K562 (cell line): ENCODE data around the gene PODXL. TPM values are rescaled to one million over a fixed set of nuclear protein-coding genes. Genes with fewer than 3 reads are reported as not detected.

Experiments used
- BCL6 ChIP-seq: fragments of 250-450 bp; sonication (Bioruptor Pico); IDR thresholded peaks from 2 replicates; pipeline ENCODE4 v1.4.0; 2020
- CHD1 ChIP-seq: fragments of 200-600 bp; sonication (generic); IDR thresholded peaks from one replicate; pipeline ENCODE4 v1.6.1; 2012; ENCODE audit warnings: mild to moderate bottlenecking, moderate library complexity, low read length, inconsistent platforms
- E2F4 ChIP-seq: sonication (generic); formaldehyde crosslinking; IDR thresholded peaks from 2 replicates; pipeline ENCODE4 v1.8.0; 2022; ENCODE audit warnings: mild to moderate bottlenecking, low read depth, missing genetic modification reagents
- NFE2L1 ChIP-seq: fragments of 450-650 bp; IDR thresholded peaks from 2 replicates; pipeline ENCODE4 v1.6.1; 2016; ENCODE audit warnings: missing genetic modification characterization, low read depth, mild to moderate bottlenecking, missing compliant biosample characterization, moderate library complexity, borderline replicate concordance
- RBM15 ChIP-seq: fragments of 200-400 bp; formaldehyde crosslinking; IDR thresholded peaks from 2 replicates; pipeline ENCODE4 v1.6.1; 2018; ENCODE audit warnings: mild to moderate bottlenecking, low read length, moderate library complexity; ENCODE audit not compliant: insufficient read depth
- YY1 ChIP-seq, 3 experiments: IDR thresholded peaks; 2 replicates each; pipeline ENCODE4 v1.6.1; 2011; ENCODE audit warnings: low read length in 2 of 3, mild to moderate bottlenecking in 2 of 3, moderate library complexity in 2 of 3, borderline replicate concordance in 1 of 3, control low read depth in 1 of 3, low read depth in 1 of 3; ENCODE audit not compliant: insufficient read depth in 3 of 3, insufficient replicate concordance in 2 of 3, control insufficient read depth in 1 of 3, insufficient read length in 1 of 3; ENCODE audit errors: extremely low read depth in 1 of 3
- ZNF395 ChIP-seq: fragments of 200-800 bp; sonication (Bioruptor generic); IDR thresholded peaks from 2 replicates; pipeline ENCODE4 v1.6.1; 2017; ENCODE audit warnings: missing genetic modification characterization, missing compliant biosample characterization
- polyA plus RNA-seq, 8 experiments: library from polyadenylated mRNA; depleted of rRNA in 4 of 8; stranded (reverse) in 5 of 8; unstranded in 3 of 8; fragments of >200 nt; fragmentation: Nextera tagmentation in 2 of 8; fragmentation: Illumina TruSeq in 1 of 8; extraction: Ambion mirVana in 2 of 8; extraction: Trizol in 1 of 8; gene quantifications; 2 replicates each; pipeline versions ENCODE4 v1.2.1 to v1.2.3, GENCODE V29; 2011 to 2014; ENCODE audit warnings: inconsistent platforms in 1 of 8, missing spikeins in 1 of 8
- total RNA-seq, 7 experiments: library from RNA; depleted of rRNA in 6 of 7; stranded (reverse); fragments of >200 nt in 6 of 7; fragmentation: Illumina TruSeq in 2 of 7; extraction: Trizol in 2 of 7; gene quantifications; 2 replicates each; pipeline versions ENCODE4 v1.2.1 to v1.2.3, GENCODE V29; 2011 to 2021; ENCODE audit warnings: low replicate concordance in 1 of 7
- TF ChIP-seq, protein P1 (sequence below): sonication (generic); formaldehyde crosslinking; IDR thresholded peaks from 2 replicates; pipeline ENCODE4 v1.8.0; 2023; ENCODE audit warnings: mild to moderate bottlenecking, missing genetic modification reagents
- TF ChIP-seq, protein P2 (sequence below): fragments of 450-650 bp; formaldehyde crosslinking; IDR thresholded peaks from 2 replicates; pipeline ENCODE4 v1.4.0; 2020; ENCODE audit warnings: mild to moderate bottlenecking, mixed read lengths
- TF ChIP-seq, protein P3 (sequence below): fragments of 450-650 bp; formaldehyde crosslinking; IDR thresholded peaks from 2 replicates; pipeline ENCODE4 v1.4.0; 2020; ENCODE audit warnings: mild to moderate bottlenecking, moderate library complexity
- TF ChIP-seq, protein P4 (sequence below), 3 experiments: fragments of 200-800 bp in 1 of 3; sonication (Bioruptor generic) in 1 of 3; sonication (generic) in 1 of 3; formaldehyde crosslinking in 1 of 3; IDR thresholded peaks; 2 replicates each; pipeline versions ENCODE4 v1.6.1 to v1.8.0; 2016 to 2022; ENCODE audit warnings: mild to moderate bottlenecking in 2 of 3, missing compliant biosample characterization in 2 of 3, missing genetic modification characterization in 2 of 3, missing genetic modification reagents in 1 of 3

Gene PODXL
- total and polyA plus RNA-seq, 9 of the 15 experiments (the other 6 are each of a cell fraction or from before 2014, with no cell fraction given) = 0.01 to 0.73 (median 0.07) TPM

DNA sequence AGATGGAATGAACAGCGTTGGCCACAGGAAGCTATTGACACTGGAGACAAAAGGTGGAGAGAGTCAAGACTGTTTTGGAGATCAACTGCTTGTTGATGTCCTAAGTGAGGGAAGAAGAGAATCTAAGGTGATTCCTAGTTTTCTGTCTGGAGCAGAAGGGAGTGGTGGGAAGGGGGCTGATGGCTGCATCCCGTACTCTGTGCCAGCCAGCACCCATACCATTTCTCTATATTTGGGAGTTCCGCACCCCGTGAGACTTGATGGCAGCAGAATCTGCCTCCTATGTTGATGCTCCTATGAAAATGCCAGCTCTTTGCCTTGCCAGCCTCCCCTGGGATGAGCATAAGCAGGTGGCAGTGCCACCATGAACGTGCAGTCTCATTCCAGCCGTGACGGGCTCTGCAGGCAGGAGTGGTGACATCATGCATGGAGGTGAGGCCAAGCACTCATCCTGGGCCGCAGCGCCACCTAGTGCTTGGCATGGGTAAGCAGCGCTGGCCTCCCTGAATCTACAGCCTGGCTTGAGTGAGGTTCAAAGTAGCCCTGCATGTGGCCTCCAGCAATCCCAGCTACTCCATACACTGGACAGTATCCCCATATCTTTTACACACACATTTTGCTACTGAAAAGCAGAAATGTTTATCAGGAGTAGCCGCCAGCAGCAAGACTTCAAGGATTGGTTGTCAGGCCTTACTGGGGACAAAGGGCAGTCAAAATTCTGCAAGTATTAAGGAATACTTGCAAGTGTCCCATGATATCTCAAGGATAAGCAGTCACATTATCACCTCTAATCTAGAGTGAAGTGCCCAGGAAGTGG lies 43.0 kb downstream of the PODXL start (continued):
- TF ChIP-seq, protein P1, sequence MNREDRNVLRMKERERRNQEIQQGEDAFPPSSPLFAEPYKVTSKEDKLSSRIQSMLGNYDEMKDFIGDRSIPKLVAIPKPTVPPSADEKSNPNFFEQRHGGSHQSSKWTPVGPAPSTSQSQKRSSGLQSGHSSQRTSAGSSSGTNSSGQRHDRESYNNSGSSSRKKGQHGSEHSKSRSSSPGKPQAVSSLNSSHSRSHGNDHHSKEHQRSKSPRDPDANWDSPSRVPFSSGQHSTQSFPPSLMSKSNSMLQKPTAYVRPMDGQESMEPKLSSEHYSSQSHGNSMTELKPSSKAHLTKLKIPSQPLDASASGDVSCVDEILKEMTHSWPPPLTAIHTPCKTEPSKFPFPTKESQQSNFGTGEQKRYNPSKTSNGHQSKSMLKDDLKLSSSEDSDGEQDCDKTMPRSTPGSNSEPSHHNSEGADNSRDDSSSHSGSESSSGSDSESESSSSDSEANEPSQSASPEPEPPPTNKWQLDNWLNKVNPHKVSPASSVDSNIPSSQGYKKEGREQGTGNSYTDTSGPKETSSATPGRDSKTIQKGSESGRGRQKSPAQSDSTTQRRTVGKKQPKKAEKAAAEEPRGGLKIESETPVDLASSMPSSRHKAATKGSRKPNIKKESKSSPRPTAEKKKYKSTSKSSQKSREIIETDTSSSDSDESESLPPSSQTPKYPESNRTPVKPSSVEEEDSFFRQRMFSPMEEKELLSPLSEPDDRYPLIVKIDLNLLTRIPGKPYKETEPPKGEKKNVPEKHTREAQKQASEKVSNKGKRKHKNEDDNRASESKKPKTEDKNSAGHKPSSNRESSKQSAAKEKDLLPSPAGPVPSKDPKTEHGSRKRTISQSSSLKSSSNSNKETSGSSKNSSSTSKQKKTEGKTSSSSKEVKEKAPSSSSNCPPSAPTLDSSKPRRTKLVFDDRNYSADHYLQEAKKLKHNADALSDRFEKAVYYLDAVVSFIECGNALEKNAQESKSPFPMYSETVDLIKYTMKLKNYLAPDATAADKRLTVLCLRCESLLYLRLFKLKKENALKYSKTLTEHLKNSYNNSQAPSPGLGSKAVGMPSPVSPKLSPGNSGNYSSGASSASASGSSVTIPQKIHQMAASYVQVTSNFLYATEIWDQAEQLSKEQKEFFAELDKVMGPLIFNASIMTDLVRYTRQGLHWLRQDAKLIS = no peak
- TF ChIP-seq E2F4 (no peak), CHD1 (no peak), RBM15 (no peak), ZNF395 (CRISPR knock-in tag) (no peak), BCL6 (CRISPR knock-in tag) (no peak), YY1 (IDR thresholded peaks at IDR 0.05; ENCODE audit: borderline replicate concordance in 1 of 3, control insufficient read depth in 1 of 3, extremely low read depth in 1 of 3, insufficient read depth in 3 of 3, insufficient read length in 1 of 3, insufficient replicate concordance in 2 of 3, low read depth in 1 of 3, low read length in 2 of 3) (peak in 2 of 3 experiments; percentile 41 to 70), NFE2L1 (no peak)
- TF ChIP-seq, protein P2, sequence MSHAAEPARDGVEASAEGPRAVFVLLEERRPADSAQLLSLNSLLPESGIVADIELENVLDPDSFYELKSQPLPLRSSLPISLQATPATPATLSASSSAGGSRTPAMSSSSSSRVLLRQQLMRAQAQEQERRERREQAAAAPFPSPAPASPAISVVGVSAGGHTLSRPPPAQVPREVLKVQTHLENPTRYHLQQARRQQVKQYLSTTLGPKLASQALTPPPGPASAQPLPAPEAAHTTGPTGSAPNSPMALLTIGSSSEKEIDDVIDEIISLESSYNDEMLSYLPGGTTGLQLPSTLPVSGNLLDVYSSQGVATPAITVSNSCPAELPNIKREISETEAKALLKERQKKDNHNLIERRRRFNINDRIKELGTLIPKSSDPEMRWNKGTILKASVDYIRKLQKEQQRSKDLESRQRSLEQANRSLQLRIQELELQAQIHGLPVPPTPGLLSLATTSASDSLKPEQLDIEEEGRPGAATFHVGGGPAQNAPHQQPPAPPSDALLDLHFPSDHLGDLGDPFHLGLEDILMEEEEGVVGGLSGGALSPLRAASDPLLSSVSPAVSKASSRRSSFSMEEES = no peak
- TF ChIP-seq, protein P3, sequence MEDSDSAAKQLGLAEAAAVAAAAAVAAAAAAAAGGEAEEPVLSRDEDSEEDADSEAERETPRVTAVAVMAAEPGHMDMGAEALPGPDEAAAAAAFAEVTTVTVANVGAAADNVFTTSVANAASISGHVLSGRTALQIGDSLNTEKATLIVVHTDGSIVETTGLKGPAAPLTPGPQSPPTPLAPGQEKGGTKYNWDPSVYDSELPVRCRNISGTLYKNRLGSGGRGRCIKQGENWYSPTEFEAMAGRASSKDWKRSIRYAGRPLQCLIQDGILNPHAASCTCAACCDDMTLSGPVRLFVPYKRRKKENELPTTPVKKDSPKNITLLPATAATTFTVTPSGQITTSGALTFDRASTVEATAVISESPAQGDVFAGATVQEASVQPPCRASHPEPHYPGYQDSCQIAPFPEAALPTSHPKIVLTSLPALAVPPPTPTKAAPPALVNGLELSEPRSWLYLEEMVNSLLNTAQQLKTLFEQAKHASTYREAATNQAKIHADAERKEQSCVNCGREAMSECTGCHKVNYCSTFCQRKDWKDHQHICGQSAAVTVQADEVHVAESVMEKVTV (CRISPR knock-in tag) = peak; percentile 57
- TF ChIP-seq, protein P4, sequence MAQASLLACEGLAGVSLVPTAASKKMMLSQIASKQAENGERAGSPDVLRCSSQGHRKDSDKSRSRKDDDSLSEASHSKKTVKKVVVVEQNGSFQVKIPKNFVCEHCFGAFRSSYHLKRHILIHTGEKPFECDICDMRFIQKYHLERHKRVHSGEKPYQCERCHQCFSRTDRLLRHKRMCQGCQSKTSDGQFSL (CRISPR knock-in tag; IDR thresholded peaks at IDR 0.05) = no peak
- TF ChIP-seq, protein P4 (tag; IDR thresholded peaks at IDR 0.05) = no peak
